ENCODE data around the gene TNFRSF21. TPM values are rescaled to one million over a fixed set of nuclear protein-coding genes. Genes with fewer than 3 reads are reported as not detected.

Gene TNFRSF21
- total and polyA plus RNA-seq, 2 of the 8 experiments (the other 6 are each of a cell fraction or from before 2014, with no cell fraction given): 16.4 to 52.7 TPM

DNA sequence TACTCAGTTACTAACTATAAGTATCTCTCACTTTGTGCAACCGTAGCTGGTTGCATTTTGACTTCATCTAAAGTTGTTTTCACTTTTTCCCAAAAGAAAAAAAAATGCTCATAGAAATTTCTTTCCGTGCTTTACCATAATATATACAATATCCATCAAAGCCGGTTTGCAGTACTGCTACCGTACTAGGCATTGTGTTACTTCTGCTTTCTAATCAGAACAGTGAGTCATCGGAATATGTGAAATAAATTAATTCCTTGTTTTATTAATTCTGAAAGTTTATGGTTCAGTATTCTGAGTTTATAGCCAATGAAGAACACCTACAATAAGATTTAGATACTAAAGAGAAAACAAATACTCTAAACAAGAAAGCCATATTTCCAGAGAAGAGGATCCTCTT lies 72.5 kb downstream of the TNFRSF21 start:
- H2AFZ ChIP-seq (ENCODE audit: low read length): no peak overlapping the region
- no peak overlapping the region for H3K27ac ChIP-seq (ENCODE audit: low read depth, low read length)
- no peak overlapping the region for H4K91ac ChIP-seq (replicated peaks; ENCODE audit: insufficient read length, low read length)
- no peaks in the 10 kb centered on the region for H4K20me1 ChIP-seq (replicated peaks in 1 of 2; ENCODE audit: control insufficient read depth in 1 of 2, insufficient read depth in 2 of 2, low read length in 2 of 2)
- CTCF ChIA-PET (ENCODE audit: partially characterized antibody): interaction anchor here (1.1 kb wide), 1 partner anchor 12 kb away, joined by 3 read pairs; no protein-coding TSS in a partner anchor
- TF ChIP-seq CHD2 (IDR thresholded peaks at IDR 0.05; ENCODE audit: low read length): no peak
- no peak for TF ChIP-seq HDAC6 (IDR thresholded peaks at IDR 0.05; ENCODE audit: low read depth, low read length)
- TF ChIP-seq SIX5 (IDR thresholded peaks at IDR 0.05; ENCODE audit: low read depth, low read length): no peak
- no peak for TF ChIP-seq ZNF274 (IDR thresholded peaks at IDR 0.05; ENCODE audit: borderline replicate concordance, extremely low read depth, low read length)
- TF ChIP-seq ATF2 (IDR thresholded peaks at IDR 0.05; ENCODE audit: low read length): no peak
- no peak for TF ChIP-seq PHF8 (conservative IDR thresholded peaks at IDR 0.05; ENCODE audit: low read depth, low read length)
- TF ChIP-seq, protein P1, sequence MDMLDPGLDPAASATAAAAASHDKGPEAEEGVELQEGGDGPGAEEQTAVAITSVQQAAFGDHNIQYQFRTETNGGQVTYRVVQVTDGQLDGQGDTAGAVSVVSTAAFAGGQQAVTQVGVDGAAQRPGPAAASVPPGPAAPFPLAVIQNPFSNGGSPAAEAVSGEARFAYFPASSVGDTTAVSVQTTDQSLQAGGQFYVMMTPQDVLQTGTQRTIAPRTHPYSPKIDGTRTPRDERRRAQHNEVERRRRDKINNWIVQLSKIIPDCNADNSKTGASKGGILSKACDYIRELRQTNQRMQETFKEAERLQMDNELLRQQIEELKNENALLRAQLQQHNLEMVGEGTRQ (IDR thresholded peaks at IDR 0.05; ENCODE audit: low read length): no peak
- TF ChIP-seq SP4 (IDR thresholded peaks at IDR 0.05; ENCODE audit: low read length): no peak
- no peak for TF ChIP-seq SIRT6 (IDR thresholded peaks at IDR 0.05; ENCODE audit: low read length)
- no peak for TF ChIP-seq MAFK (IDR thresholded peaks at IDR 0.05; ENCODE audit: low read depth, low read length)
- TF ChIP-seq CBX8 (IDR thresholded peaks at IDR 0.05; ENCODE audit: borderline replicate concordance, low read depth, low read length): no peak
- no peak overlapping the region for H2BK5ac ChIP-seq (ENCODE audit: low read depth, low read length)
- peaks cover 0 to 4% (median 3%) of the 10 kb centered on the region in 4 experiments; a peak in 2 of 7 replicates for H3K4me1 ChIP-seq (replicated peaks in 1 of 4; ENCODE audit: control insufficient read depth in 3 of 4, insufficient read depth in 4 of 4, low read length in 3 of 4)
- no peak overlapping the region for H3K4ac ChIP-seq (replicated peaks; ENCODE audit: insufficient read length, low read depth, low read length)
- H3K23me2 ChIP-seq (ENCODE audit: low read depth, low read length): no peaks in the 10 kb centered on the region
- H3K79me1 ChIP-seq (ENCODE audit: low read depth, low read length): peaks cover 2% of the 10 kb centered on the region; the same call in 1 of the 2 replicates
- no peak overlapping the region for H2BK15ac ChIP-seq (ENCODE audit: low read length)
- WGBS, 2 experiments (ENCODE audit: extremely low coverage in 1 of 2, insufficient coverage in 1 of 2, insufficient read length in 1 of 2, insufficient replicate concordance in 2 of 2, low coverage in 1 of 2, low lambda C conversion rate in 2 of 2, missing lambda C conversion rate in 1 of 2): 80% methylated on average over 5 of the region's 5 CpGs; no CpG with 5 or more reads in 1 of the 2 experiments
- no peak overlapping the region for H3K4me3 ChIP-seq (ENCODE audit: extremely low read depth in 1 of 4, insufficient read depth in 2 of 4, low read depth in 3 of 4, low read length in 4 of 4)
- DNase-seq (ENCODE audit: low read depth in 1 of 2, low spot score in 2 of 2) (no peak), FAIRE-seq (no peak)
- no peaks in the 10 kb centered on the region for H3K9me3 ChIP-seq (ENCODE audit: insufficient read depth in 2 of 2, low read depth in 1 of 2, low read length in 1 of 2)
- H3K36me3 ChIP-seq (ENCODE audit: control insufficient read depth in 2 of 4, insufficient read depth in 4 of 4, low read length in 3 of 4): peaks cover 0 to 15% (median 6%) of the 10 kb centered on the region in 4 experiments; a peak in 4 of 8 replicates
- H3K14ac ChIP-seq (ENCODE audit: insufficient read length): no peak overlapping the region
- H3K27me3 ChIP-seq (replicated peaks in 1 of 4; ENCODE audit: control insufficient read depth in 3 of 4, extremely low read depth in 1 of 4, insufficient read depth in 3 of 4, low read length in 3 of 4): no peaks in the 10 kb centered on the region
- H2BK120ac ChIP-seq (replicated peaks; ENCODE audit: low read depth, low read length): no peak overlapping the region
- H2BK20ac ChIP-seq (ENCODE audit: low read length): no peak overlapping the region
- no peak overlapping the region for H3K4me2 ChIP-seq (ENCODE audit: insufficient read depth in 1 of 2, low read depth in 2 of 2, low read length in 2 of 2)
- no peak overlapping the region for H2AK5ac ChIP-seq (ENCODE audit: low read depth, low read length)
- no peak overlapping the region for H3K9ac ChIP-seq (replicated peaks in 1 of 4; ENCODE audit: extremely low read depth in 1 of 4, low read depth in 3 of 4, low read length in 3 of 4)
- H3K23ac ChIP-seq (ENCODE audit: insufficient read length): no peak overlapping the region
- H3K79me2 ChIP-seq (ENCODE audit: control insufficient read depth in 1 of 2, insufficient read depth in 2 of 2, low read length in 2 of 2): peaks cover 0 to 20% of the 10 kb centered on the region in 2 experiments; a peak in 2 of 4 replicates
- H4K8ac ChIP-seq (ENCODE audit: extremely low read depth, insufficient read depth, low read length): no peak overlapping the region
- no peak overlapping the region for H3K18ac ChIP-seq (ENCODE audit: extremely low read depth, low read length)
- H4K5ac ChIP-seq (ENCODE audit: insufficient read length, low read depth, low read length): no peak overlapping the region
- H3K56ac ChIP-seq (replicated peaks; ENCODE audit: insufficient read length, low read depth, low read length): no peak overlapping the region
- POLR2A ChIA-PET (ENCODE audit: partially characterized antibody): no interaction called here
- no peak overlapping the region for H2BK12ac ChIP-seq (ENCODE audit: low read depth, low read length)
